Osteocyte (in vitro differentiated cells): ENCODE measurements around the gene GABRP. TPM values are rescaled to one million over a fixed set of nuclear protein-coding genes. Genes with fewer than 3 reads are reported as not detected.
"Not testable (repeated sequence)": the region's sequence is repeated elsewhere in the genome, so short reads cannot be mapped to it uniquely, and the experiment has no call there.

ENCODE experiments used
- DNase-seq: peaks from one replicate; pipeline ENCODE4 v3.0.0; 2021; ENCODE audit warnings: mixed read lengths; ENCODE audit not compliant: unreplicated experiment; ENCODE audit errors: extremely low spot score
- H3K27ac Mint-ChIP-seq: one replicate; pipeline ENCODE4 v1.8.0; 2021; ENCODE audit warnings: mild to moderate bottlenecking, mixed read lengths; ENCODE audit not compliant: unreplicated experiment
- H3K27me3 Mint-ChIP-seq: one replicate; pipeline ENCODE4 v1.8.0; 2021; ENCODE audit warnings: mixed read lengths; ENCODE audit not compliant: unreplicated experiment
- H3K36me3 Mint-ChIP-seq: one replicate; pipeline ENCODE4 v1.8.0; 2021; ENCODE audit warnings: mixed read lengths; ENCODE audit not compliant: unreplicated experiment
- H3K4me1 Mint-ChIP-seq: one replicate; pipeline ENCODE4 v1.8.0; 2021; ENCODE audit warnings: mixed read lengths; ENCODE audit not compliant: unreplicated experiment
- H3K4me3 Mint-ChIP-seq: one replicate; pipeline ENCODE4 v1.8.0; 2021; ENCODE audit warnings: mild to moderate bottlenecking, moderate library complexity, mixed read lengths; ENCODE audit not compliant: unreplicated experiment
- H3K9me3 Mint-ChIP-seq: one replicate; pipeline ENCODE4 v1.8.0; 2021; ENCODE audit warnings: mixed read lengths; ENCODE audit not compliant: unreplicated experiment
- total RNA-seq: library from RNA; stranded (reverse); gene quantifications from 2 replicates; pipeline ENCODE4 v1.2.1, GENCODE V29; 2021
- TF ChIP-seq, protein P1 (sequence below): fragments of 200-600 bp; sonication (generic); IDR thresholded peaks from 2 replicates; pipeline ENCODE4 v1.5.0; 2021; ENCODE audit warnings: antibody characterized with exemption, mild to moderate bottlenecking, moderate library complexity

Gene GABRP
- total RNA-seq, 1 donor from 2014 or later = not detected

DNA sequence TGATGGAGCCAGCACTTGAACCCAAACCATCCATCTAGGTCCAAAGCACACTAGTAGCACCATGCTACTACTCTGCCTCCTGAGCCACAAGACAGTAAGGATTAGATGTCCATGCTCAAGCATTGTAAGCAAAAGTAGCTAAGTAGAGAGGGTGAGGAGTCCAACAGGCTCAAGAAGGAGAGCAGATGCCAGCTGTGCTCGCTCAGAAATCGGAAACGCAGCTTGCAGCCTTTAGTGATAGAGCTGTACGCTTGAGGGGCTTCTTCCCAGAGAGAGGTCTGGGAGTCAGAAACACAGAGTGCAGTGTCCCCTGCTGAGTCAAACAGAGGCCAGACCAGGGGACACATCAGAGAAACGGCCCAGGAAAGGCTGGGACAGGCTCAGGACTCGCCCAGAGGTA lies 32.7 kb upstream of the GABRP start:
- Mint-ChIP-seq H3K4me3 (no peak overlapping the region), H3K4me1 (peaks cover 50% of the 10 kb centered on the region), H3K27me3 (no peaks in the 10 kb centered on the region), H3K9me3 (no peaks in the 10 kb centered on the region), H3K27ac (no peak overlapping the region), H3K36me3 (no peaks in the 10 kb centered on the region)
- DNase-seq = no peak
- TF ChIP-seq, protein P1, sequence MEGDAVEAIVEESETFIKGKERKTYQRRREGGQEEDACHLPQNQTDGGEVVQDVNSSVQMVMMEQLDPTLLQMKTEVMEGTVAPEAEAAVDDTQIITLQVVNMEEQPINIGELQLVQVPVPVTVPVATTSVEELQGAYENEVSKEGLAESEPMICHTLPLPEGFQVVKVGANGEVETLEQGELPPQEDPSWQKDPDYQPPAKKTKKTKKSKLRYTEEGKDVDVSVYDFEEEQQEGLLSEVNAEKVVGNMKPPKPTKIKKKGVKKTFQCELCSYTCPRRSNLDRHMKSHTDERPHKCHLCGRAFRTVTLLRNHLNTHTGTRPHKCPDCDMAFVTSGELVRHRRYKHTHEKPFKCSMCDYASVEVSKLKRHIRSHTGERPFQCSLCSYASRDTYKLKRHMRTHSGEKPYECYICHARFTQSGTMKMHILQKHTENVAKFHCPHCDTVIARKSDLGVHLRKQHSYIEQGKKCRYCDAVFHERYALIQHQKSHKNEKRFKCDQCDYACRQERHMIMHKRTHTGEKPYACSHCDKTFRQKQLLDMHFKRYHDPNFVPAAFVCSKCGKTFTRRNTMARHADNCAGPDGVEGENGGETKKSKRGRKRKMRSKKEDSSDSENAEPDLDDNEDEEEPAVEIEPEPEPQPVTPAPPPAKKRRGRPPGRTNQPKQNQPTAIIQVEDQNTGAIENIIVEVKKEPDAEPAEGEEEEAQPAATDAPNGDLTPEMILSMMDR = no peak

DNA sequence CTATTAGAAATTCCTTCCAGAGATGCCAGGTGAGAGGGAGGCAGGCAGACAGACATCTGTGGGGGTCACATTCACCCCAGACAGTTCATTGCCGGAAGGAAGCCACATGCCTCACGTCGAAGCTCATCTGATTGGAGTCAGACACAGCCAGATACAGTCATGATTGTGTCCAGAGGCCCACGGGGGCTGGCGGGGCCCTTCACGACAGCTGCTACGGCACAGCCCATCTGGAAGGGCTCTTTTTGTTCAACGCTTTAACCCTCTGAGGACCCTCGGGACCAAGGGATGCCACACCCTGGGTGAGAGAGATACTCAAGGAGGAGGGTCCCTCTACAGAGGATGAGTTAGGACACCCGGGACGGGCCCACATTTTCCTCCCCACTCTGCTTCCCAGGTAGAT lies 31.9 kb upstream of the GABRP start:
- no peaks in the 10 kb centered on the region for H3K9me3 Mint-ChIP-seq
- DNase-seq = no peak

DNA sequence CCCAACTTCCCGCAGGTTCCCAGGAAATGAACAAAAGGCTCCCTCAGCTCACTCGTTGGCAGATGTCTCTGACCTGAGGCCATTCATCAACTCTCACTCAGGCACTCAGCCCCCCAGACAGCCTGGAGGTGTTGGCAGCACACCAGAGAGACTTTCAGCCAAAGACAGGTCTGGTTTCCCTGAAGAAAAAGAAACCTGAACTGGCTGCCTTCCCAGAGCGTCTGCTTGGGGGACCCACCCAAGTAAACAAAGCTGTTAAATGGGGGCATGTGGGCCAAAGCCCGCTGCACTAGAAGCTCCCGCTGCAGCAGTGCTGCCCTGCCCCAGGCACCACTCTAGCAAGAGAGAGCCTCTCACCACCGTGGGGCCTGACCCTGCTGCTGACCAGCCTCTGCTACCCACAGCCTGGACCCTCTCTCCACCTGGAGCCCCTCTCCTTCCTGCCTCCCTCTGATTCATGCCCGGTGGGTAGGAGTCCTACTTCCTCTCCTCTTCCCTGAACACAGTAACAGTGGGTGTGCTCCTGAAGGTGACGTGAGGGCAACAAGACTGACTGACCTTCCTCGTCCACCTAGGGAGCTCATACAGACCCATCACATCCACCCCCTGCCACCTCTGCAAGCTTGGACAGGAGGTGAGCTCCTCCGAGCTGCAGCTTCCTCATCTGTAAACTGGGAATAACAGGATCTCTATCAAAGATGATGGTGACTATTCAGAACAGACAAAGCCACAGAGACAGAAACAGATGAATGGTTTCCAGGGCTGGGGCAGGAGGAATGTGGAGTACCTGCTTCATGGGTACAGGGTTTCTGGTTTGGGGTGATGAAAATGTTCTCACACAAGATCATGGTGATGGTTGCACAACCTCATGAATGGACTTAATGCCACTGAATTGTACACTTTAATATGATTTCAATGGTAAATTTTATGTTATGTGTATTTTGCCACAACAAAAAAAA lies 31.0 kb upstream of the GABRP start:
- TF ChIP-seq, protein P1 = no peak
- no peaks in the 10 kb centered on the region for H3K36me3 Mint-ChIP-seq
- DNase-seq = no peak
- H3K4me1 Mint-ChIP-seq = peaks cover 52% of the 10 kb centered on the region
- H3K27me3 Mint-ChIP-seq = no peaks in the 10 kb centered on the region
- no peak overlapping the region for H3K27ac Mint-ChIP-seq
- H3K9me3 Mint-ChIP-seq = no peaks in the 10 kb centered on the region
- no peak overlapping the region for H3K4me3 Mint-ChIP-seq

More for the DNA sequence above, 31.9 kb upstream of the GABRP start:
- TF ChIP-seq, protein P1 = no peak
- peaks cover 52% of the 10 kb centered on the region for H3K4me1 Mint-ChIP-seq
- H3K4me3 Mint-ChIP-seq = no peak overlapping the region
- H3K27me3 Mint-ChIP-seq = no peaks in the 10 kb centered on the region
- H3K36me3 Mint-ChIP-seq = no peaks in the 10 kb centered on the region
- H3K27ac Mint-ChIP-seq = peak overlapping the region; percentile 58

DNA sequence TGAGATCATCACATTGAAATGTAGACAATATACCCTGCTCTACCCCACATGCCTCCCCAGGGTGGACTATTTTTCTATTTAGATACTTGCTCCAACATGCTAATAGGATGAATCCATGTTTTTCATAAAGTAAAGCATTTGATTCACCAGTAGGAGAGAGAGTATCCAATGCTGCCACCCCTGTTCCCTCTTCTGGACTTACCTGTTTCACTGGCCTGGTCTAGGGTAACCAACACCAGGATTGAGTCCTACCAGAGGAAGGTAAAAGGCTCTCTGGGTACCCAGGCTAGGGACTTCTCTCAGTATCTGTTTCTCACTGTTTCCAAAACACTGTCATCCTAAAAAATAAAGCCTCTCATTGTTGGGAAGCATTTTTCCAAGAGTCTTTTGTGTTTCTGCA lies 30.2 kb upstream of the GABRP start:
- DNase-seq = no peak
- H3K4me3 Mint-ChIP-seq = no peak overlapping the region
- H3K27me3 Mint-ChIP-seq = no peaks in the 10 kb centered on the region
- peaks cover 54% of the 10 kb centered on the region for H3K4me1 Mint-ChIP-seq
- no peak overlapping the region for H3K27ac Mint-ChIP-seq
- TF ChIP-seq, protein P1 = no peak
- no peaks in the 10 kb centered on the region for H3K36me3 Mint-ChIP-seq
- H3K9me3 Mint-ChIP-seq = no peaks in the 10 kb centered on the region

DNA sequence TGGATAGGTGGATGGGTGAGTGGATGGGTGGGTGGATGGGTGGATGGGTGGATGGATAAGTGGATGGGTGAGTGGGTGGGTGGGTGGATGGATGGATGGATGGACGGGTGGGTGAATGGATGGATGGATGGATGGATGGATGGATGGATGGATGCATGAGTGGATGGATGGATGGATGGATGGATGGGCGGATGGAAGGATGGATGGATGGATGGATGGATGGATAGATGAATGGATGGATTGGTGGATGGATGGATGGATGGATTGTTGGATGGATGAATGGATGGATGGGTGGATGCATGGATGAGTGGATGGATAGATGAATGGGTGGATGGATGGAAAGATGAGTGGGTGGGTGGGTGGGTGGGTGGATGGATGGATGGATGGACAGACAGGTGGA lies 29.0 kb upstream of the GABRP start:
- not testable (repeated sequence) for H3K27me3 Mint-ChIP-seq

More for the DNA sequence above, 29.0 kb upstream of the GABRP start:
- not testable (repeated sequence) for H3K9me3 Mint-ChIP-seq, DNase-seq, H3K36me3 Mint-ChIP-seq, H3K27ac Mint-ChIP-seq, H3K4me3 Mint-ChIP-seq
- peaks cover 64% of the 10 kb centered on the region for H3K4me1 Mint-ChIP-seq
